DND-41 (cell line): Measurements from ENCODE around the gene DCTN1.

Experiments
- ATAC-seq: fragments of 200-7000 bp; cut with Tn5 transposase; 3 replicates; pipeline ENCODE4 v1.9.1; 2021; ENCODE audit warnings: low read depth; ENCODE audit not compliant: insufficient read depth
- DNase-seq: peaks from one replicate; pipeline ENCODE4 v3.0.0-alpha.2; 2020
- H2AFZ ChIP-seq: 2 replicates; pipeline ENCODE4 v1.6.0; 2012; ENCODE audit warnings: low read depth, low read length
- H3K27ac ChIP-seq: 2 replicates; pipeline ENCODE4 v1.5.1; 2012; ENCODE audit warnings: low read length, inconsistent platforms
- H3K27me3 ChIP-seq: fragments of 200-600 bp; sonication (generic); 2 replicates; pipeline ENCODE4 v1.6.0; 2012; ENCODE audit warnings: low read length, mild to moderate bottlenecking, inconsistent platforms; ENCODE audit not compliant: insufficient read depth, poor library complexity
- H3K36me3 ChIP-seq: 2 replicates; pipeline ENCODE4 v1.5.1; 2012; ENCODE audit warnings: low read length, inconsistent platforms; ENCODE audit not compliant: insufficient read depth
- H3K4me1 ChIP-seq: 2 replicates; pipeline ENCODE4 v1.5.1; 2012; ENCODE audit warnings: mild to moderate bottlenecking, low read length; ENCODE audit not compliant: insufficient read depth
- H3K4me2 ChIP-seq: 2 replicates; pipeline ENCODE4 v1.6.0; 2012; ENCODE audit warnings: mild to moderate bottlenecking, moderate library complexity, low read length, inconsistent platforms; ENCODE audit not compliant: insufficient read depth
- H3K4me3 ChIP-seq, 2 experiments: fragments of 200-600 bp in 1 of 2; shearing (Covaris generic) in 1 of 2; 2 replicates each; pipeline ENCODE4 v1.5.1; 2012 to 2016; ENCODE audit warnings: inconsistent platforms in 2 of 2, low read length in 2 of 2, mild to moderate bottlenecking in 2 of 2, low read depth in 1 of 2, moderate library complexity in 1 of 2
- H3K79me2 ChIP-seq: 2 replicates; pipeline ENCODE4 v1.6.0; 2012; ENCODE audit warnings: low read length, inconsistent platforms; ENCODE audit not compliant: insufficient read depth
- H3K9ac ChIP-seq: 2 replicates; pipeline ENCODE4 v1.6.0; 2012; ENCODE audit warnings: low read depth, mild to moderate bottlenecking, inconsistent platforms, low read length, moderate library complexity
- H3K9me3 ChIP-seq: 2 replicates; pipeline ENCODE4 v1.5.1; 2012; ENCODE audit warnings: low read length, moderate library complexity, mild to moderate bottlenecking, inconsistent platforms; ENCODE audit not compliant: insufficient read depth, severe bottlenecking
- H4K20me1 ChIP-seq: 2 replicates; pipeline ENCODE4 v1.6.0; 2012; ENCODE audit warnings: low read length; ENCODE audit not compliant: insufficient read depth
- EZH2 ChIP-seq: IDR thresholded peaks from 3 replicates; pipeline ENCODE4 v1.6.1; 2012; ENCODE audit warnings: borderline replicate concordance, low read depth, mild to moderate bottlenecking, moderate library complexity, low read length, inconsistent platforms; ENCODE audit not compliant: severe bottlenecking
- TF ChIP-seq, protein P1 (sequence below): IDR thresholded peaks from 2 replicates; pipeline ENCODE4 v1.5.1; 2012; ENCODE audit warnings: borderline replicate concordance, low read length, moderate library complexity, mild to moderate bottlenecking; ENCODE audit not compliant: poor library complexity, severe bottlenecking; ENCODE audit errors: extremely low read depth

The DCTN1 gene

DNA sequence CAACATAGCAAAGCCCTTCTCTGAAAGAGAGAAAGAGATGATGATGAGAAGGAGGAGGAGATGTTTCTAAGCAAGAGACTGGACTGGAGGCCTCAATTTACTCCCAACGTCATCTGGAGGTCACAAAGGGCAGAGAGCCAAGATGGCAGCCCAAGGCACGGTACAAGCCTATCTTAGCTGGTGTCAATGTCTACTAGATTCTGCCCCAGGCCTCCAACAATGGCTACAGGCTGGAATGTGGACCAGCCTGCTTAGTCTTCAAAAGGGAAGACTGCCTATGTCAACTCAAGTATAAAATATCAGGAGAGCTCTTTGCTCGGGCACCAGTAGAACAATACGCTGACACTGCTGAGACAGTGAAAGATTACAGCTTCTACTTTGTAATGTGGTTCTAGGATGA lies 30.2 kb downstream of the DCTN1 start:
- ATAC-seq (no peak), DNase-seq (no peak)
- no peaks in the 10 kb centered on the region for H3K9me3 ChIP-seq
- H3K27ac ChIP-seq: no peak overlapping the region
- no peak overlapping the region for H3K9ac ChIP-seq
- H3K79me2 ChIP-seq: no peaks in the 10 kb centered on the region
- H4K20me1 ChIP-seq: no peaks in the 10 kb centered on the region
- no peak overlapping the region for H3K4me2 ChIP-seq
- no peaks in the 10 kb centered on the region for H3K4me1 ChIP-seq
- H2AFZ ChIP-seq: no peak overlapping the region
- no peak for TF ChIP-seq EZH2
- TF ChIP-seq, protein P1, sequence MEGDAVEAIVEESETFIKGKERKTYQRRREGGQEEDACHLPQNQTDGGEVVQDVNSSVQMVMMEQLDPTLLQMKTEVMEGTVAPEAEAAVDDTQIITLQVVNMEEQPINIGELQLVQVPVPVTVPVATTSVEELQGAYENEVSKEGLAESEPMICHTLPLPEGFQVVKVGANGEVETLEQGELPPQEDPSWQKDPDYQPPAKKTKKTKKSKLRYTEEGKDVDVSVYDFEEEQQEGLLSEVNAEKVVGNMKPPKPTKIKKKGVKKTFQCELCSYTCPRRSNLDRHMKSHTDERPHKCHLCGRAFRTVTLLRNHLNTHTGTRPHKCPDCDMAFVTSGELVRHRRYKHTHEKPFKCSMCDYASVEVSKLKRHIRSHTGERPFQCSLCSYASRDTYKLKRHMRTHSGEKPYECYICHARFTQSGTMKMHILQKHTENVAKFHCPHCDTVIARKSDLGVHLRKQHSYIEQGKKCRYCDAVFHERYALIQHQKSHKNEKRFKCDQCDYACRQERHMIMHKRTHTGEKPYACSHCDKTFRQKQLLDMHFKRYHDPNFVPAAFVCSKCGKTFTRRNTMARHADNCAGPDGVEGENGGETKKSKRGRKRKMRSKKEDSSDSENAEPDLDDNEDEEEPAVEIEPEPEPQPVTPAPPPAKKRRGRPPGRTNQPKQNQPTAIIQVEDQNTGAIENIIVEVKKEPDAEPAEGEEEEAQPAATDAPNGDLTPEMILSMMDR: no peak
- no peak overlapping the region for H3K4me3 ChIP-seq
- no peaks in the 10 kb centered on the region for H3K27me3 ChIP-seq
- no peaks in the 10 kb centered on the region for H3K36me3 ChIP-seq

DNA sequence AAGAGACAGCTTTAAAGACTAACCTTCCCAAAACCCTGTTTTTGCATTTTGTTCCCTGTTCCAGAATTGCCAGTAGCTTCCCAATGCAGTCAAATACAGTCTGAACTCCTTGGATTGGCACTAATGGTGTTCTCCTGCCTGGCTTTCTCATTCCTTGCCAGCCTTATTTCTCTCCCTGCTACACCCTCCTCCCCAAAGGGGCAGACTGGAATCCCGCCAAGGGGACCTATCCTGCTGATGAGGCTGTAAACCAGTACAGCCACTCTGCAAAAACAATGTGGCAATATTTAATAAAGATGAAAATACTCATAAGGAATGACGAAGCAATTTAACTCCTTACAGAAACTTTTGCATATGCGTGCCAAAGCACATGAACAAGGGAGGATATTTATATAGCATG lies 32.4 kb downstream of the DCTN1 start:
- Histone ChIP-seq H3K27ac (no peak overlapping the region), H2AFZ (no peak overlapping the region), H4K20me1 (no peaks in the 10 kb centered on the region), H3K36me3 (no peaks in the 10 kb centered on the region), H3K9ac (no peak overlapping the region), H3K79me2 (no peaks in the 10 kb centered on the region), H3K4me2 (no peak overlapping the region), H3K4me3 (no peak overlapping the region), H3K4me1 (no peaks in the 10 kb centered on the region), H3K27me3 (no peaks in the 10 kb centered on the region), H3K9me3 (no peaks in the 10 kb centered on the region)
- no peak for ATAC-seq
- no peak for DNase-seq
- TF ChIP-seq EZH2: no peak
- TF ChIP-seq, protein P1: no peak

- TF ChIP-seq, protein P1: no peak
- no peak for TF ChIP-seq EZH2
Observed at GRCh38 chr2:74347303-74347702, 32.8 kb downstream of the DCTN1 start.

More at GRCh38 chr2:74347303-74347702, 32.8 kb downstream of the DCTN1 start:
- no peaks in the 10 kb centered on the region for H3K36me3 ChIP-seq
- no peaks in the 10 kb centered on the region for H4K20me1 ChIP-seq
- H3K27me3 ChIP-seq: no peaks in the 10 kb centered on the region
- no peak for ATAC-seq
- no peaks in the 10 kb centered on the region for H3K79me2 ChIP-seq
- H3K4me3 ChIP-seq: no peak overlapping the region
- no peak overlapping the region for H3K27ac ChIP-seq
- H3K4me2 ChIP-seq: no peak overlapping the region
- no peaks in the 10 kb centered on the region for H3K9me3 ChIP-seq
- no peak overlapping the region for H3K9ac ChIP-seq
- H3K4me1 ChIP-seq: no peaks in the 10 kb centered on the region
- DNase-seq: no peak
- no peak overlapping the region for H2AFZ ChIP-seq
